ENCODE data around the gene SLC27A5.

DNA sequence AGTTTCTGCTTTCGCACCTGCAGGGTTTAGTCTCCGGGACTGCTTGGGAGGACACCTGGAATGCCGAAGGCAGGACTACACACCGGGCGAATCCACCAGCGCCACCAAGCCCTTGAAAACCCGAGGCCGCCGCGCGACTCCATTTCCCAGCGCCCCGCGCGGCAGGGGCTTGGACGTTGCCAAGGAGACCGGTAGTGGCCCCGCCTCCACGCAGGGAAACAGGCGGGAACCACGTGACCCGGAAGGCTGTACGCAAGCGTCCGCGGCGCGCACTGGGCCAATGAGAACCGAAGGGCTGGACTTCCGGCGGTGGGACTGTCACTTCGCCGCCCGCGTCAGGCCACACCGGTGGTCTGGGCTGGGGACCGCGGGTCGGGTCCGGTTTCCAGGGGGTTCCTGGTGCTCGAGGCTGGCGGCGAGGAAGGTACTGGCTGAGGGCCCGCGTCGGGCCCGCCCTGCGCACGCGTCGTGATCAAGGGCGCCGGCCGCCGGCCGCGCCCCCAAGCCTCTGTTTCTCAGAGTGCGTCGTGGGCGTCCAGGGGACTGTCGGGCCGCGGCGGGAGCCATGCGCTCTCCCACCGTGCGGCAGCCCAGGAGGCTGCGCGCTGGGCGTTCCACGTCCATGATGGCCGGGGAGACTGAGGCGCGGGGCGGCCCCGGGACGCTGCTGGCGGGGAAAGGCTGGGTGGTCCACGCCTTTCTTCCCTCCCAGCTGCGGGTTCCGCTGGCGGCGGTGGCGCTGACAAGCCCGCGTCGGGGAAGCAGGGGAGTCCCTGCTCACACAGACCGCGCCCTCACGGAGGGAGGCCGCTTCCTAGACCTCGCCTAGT lies 44.8 kb downstream of the SLC27A5 start, which contains the start of gene ZNF324:
- TF ChIP-seq SUZ12 (IDR thresholded peaks at IDR 0.05; ENCODE audit: extremely low read depth, insufficient read depth, insufficient read length) (no peak), ZNF274 (IDR thresholded peaks at IDR 0.05; ENCODE audit: low read depth, low read length) (no peak), YY1 (IDR thresholded peaks at IDR 0.05; ENCODE audit: insufficient read depth, insufficient read length) (no peak)

Data from NT2/D1 (cell line).